H54 (cell line): ENCODE results near the gene EXOC4.

Experiments used
- DNase-seq: peaks from one replicate; pipeline ENCODE4 v3.0.0; 2011; ENCODE audit warnings: low spot score, mixed read lengths; ENCODE audit not compliant: insufficient read length
- FAIRE-seq: peaks from 3 replicates; lab custom pipeline; 2011; peaks lifted over from hg19 to GRCh38; lab: Jason Lieb, UNC
- POLR2A ChIP-seq: IDR thresholded peaks from 2 replicates; pipeline ENCODE4 v1.6.1; 2011; ENCODE audit warnings: low read depth, mild to moderate bottlenecking, low read length

Gene EXOC4

DNA sequence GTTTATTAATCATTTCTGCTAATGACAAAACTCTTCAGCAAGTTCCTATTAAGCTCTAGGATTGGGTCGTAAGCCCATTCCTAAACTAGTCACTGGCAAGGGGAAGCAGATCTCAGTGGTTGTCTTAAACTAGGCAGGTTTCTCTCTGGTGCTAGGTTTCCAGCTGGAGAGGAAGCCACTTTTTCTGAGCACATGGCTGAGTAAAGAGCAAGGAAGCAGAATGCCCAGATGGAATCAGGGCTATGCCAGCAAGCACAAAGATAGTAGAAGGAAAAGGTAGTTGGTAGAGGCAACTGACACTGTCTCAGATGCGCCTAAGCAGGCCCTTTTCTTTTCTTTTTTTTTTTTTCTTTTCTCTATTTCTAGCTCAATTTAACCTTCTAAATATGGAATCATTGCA is 224.9 kb downstream of the EXOC4 start:
- no peak for TF ChIP-seq POLR2A
- no peak for DNase-seq
- no peak for FAIRE-seq

DNA sequence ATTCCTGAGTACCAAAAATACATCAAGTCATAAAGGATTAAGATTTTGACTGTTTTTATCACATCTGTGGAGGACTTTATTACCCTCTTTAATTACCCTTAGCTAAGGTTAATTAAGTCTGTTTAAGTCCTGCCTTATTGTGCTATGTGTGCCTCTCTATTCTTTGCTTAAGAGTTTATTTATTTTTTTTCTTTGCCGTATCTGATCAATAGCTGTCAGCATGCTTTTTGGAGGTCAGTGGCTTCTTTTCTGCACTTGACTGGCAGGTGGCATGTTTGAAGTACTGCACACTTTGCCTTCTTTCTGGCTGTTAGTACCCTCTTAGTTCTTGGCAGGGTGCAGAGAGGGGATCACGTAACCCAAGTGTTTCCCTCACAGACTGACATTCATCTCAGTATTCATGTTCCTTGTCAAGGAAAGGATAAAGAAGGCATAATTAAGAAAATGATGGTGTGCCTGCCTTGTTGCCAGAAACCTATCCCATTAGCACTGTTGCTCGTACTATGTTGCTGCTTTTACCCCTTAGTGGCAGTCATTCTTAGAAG is 225.8 kb downstream of the EXOC4 start:
- no peak for TF ChIP-seq POLR2A
- no peak for FAIRE-seq
- no peak for DNase-seq

DNA sequence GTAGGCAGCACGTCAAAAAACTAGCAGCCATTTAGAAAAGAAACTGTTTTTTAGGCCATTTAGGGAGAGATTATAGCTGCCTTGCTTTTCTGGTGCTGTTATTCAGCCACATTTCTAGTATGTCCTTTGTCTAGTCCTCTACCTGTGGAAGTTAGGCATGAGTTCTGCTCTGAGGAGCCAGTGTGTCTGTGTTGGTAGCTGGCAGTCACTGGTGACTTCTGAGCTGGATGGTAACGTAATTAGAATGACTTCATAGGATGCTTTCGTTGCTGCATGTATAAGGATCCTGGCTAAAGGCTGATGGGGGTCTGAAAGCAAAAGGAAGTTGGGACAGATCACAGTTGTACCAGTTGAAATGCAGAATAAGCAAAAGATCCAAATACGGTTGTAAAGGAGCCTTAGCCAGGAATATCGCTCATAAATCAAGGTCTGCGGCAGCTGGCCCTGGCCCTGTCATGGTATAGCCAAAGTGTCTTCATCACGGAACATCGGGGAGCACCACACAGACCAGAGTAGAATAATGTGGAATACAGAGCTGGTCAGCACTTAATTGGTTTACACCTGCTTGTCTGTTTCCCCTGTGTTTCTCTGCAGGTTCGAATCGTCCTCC is 226.7 kb downstream of the EXOC4 start:
- DNase-seq (no peak), FAIRE-seq (no peak)
- no peak for TF ChIP-seq POLR2A

DNA sequence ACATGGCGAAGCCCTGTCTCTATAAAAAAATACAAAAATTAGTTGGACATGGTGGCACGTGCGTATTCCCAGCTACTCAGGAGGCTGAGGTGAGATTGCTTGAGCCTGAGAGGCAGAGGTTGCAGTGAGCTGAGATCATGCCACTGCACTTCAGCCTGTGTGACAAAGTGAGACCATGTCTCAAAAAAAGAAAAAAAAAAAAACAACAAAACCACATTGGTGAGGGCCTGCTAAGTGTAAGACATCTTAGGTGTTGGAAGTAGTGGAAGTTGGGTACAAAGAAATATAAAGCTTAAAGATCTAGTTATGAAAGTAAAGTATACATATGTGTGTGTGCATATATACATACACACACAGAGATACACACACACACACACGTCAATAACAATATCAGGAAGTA is 228.0 kb downstream of the EXOC4 start:
- FAIRE-seq (no peak), DNase-seq (no peak)
- no peak for TF ChIP-seq POLR2A

DNA sequence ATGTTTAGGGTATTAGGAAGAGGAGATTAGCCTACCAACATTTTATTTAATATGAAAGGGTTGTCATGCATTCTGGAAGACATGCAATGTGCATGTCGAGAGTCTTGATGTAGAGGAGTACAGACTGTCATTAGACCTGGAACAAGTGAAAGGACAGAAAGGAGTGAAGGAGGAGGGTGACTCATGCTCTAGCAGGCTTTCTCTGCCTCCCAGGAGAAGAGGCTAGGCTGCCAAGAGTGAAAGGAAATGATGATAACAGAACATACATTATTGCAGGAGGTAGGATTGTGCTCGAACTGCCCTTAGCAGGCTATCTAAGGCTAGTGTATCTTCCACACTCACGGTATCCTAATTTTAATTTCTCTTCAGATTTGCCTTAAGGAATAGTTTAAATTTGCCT is 228.8 kb downstream of the EXOC4 start:
- DNase-seq: peak; percentile 42
- TF ChIP-seq POLR2A: no peak
- FAIRE-seq: peak; percentile 96

DNA sequence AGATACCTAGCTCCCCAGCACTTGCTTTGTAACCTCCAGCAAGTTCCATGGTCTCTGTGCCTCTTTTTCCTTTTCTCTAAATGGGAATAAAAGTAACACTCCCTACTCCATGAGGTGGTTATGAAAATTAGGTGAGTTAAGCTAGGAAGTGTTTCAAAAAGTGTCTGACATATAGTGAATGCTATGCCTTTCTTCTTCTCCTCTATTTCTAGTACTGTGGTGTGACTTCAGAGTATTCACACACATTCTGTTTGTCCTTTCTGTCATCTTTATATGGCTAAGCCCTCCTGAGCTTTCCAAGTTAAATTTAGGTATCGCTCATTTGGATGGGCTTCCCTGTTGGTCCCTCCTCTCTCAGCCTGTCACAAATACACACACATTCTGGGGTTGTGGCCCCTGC is 229.7 kb downstream of the EXOC4 start:
- FAIRE-seq: no peak
- no peak for TF ChIP-seq POLR2A
- no peak for DNase-seq

DNA sequence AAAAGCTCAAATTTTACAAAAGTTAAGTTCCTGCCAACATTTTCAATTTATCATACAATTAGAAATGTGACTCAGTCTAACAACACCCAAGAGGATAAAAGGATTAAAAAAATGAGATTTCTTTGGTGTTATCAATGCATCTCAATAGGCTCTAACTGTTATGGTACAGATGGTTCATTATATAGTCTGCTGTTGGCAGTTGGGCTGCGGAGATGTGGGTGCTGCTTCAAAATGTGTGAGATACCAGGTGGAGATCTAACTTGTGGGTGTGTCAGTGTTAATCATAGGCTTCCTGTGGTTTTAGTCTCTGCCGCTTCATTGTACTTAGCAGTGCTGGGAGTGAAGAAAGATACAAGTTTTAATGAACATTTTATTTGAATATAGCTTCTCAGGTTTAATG is 231.2 kb downstream of the EXOC4 start:
- no peak for DNase-seq
- TF ChIP-seq POLR2A: no peak
- FAIRE-seq: peak; percentile 73

DNA sequence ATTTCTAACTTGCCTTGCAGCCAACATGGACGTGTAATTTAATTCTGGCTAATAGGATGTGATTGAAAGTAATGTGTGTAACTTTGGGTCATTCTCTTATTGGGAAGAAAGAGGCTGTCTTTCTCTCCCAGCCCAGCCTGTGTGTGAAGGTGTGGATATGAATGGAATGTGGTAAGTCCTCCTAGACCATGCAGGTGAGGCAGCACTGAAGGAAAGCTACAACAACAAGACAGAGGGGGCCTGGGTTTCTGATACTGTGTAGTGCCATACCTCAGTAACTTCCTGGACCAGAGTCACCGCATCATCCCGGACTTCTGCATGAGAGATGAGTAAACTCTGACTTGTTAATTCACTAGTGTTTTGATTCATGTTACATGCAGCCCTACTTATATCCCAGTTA is 237.0 kb downstream of the EXOC4 start:
- FAIRE-seq (no peak), DNase-seq (no peak)
- TF ChIP-seq POLR2A: no peak

DNA sequence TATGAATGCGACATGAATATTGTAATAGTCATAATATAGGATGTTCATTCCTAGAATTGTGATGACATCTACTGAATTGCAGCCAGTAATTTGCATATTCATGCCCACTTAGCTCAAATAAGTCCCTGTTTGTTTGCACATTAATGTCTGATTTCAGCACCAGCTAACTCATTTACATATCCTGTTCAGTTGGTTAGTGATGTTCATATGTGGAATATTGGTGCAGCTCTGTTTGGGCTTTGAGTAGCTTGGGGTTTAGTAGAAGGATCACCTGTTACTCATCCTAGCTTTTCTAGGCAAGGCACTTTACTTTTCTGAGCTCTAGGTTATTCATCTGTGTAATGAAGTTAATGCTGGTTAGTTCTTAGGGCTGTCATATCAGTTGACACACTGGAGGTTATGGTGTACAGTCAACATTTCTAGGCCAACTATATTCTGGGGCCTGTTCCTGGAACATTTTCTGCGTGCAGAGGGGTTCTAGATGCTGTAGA is 238.4 kb downstream of the EXOC4 start:
- DNase-seq (no peak), FAIRE-seq (no peak)
- TF ChIP-seq POLR2A: no peak

DNA sequence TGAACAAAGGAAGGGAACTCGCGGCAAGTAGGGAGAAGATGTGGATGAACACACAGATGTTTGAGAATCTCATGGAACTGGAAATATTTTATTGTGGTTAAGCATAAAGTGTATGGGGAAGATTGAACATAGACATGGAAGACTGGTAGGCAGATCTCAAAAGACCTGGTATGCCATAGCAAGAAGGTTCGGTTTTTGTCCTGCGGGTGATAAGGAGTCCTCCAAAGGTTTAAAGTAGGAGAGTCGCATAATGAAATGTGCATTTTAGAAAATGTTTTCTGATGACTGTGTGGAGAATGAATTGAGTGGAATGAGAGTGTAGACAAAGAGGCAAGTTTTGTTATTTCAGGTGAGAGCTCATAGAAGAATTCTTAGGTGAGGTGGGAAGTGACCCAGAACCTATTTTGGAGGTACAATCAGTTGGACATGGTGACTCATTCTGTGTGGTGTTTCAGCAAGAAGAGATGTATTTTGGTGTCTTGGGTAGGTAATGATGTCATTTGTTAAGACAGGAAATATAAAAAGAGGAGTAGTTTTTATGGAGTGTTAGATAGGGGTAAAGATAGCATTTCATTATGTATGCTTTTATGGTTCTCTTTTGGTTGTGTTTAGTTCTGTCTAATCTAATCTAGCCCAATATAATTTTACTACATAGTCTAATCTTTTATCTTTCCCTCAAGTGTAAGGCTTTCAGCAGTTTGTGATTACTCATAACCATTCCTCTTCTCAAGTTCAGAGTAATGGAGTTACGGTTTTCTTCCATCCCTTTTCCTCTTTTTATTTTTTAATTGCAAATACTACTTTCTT is 239.2 kb downstream of the EXOC4 start:
- FAIRE-seq (peak; percentile 58), DNase-seq (no peak)
- TF ChIP-seq POLR2A: no peak

DNA sequence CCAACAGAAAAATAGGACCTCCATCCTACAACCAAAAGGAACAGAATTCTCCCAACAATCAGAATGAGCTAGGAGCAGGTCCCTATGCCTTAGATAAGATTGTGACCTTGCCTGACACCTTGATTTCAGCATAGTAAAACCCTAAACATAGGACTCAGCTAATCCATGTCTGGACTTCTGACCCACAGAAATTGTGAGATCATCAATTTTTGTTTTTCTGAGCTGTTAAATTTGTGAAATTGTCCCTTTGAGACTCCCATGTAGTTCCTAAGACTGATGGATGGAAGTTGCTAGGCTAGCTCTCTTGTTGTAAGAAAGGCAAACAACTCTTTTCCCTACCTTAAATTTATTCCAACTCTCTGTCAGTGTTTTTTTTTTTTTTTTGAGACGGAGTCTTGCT is 244.2 kb downstream of the EXOC4 start:
- TF ChIP-seq POLR2A: no peak
- no peak for FAIRE-seq
- no peak for DNase-seq

DNA sequence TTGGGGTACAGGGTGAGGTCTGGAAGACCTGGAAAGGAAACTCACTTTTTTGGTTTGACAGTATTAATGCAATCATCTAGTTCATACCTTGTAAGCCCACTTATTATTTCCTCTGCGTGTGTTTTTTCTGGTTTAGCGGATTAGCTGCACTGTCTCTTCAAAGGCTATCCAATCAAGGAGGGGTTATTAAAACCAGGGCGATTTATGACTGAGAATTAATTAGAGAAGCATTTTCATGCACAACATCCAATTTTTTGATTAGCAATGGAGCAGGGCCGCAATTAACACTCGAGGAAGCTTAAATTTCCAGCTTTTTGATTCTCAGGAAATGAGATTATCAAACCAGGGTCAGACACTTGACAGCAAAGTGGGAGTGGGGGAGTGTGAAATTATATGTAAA is 248.9 kb downstream of the EXOC4 start:
- DNase-seq (no peak), FAIRE-seq (no peak)
- no peak for TF ChIP-seq POLR2A

DNA sequence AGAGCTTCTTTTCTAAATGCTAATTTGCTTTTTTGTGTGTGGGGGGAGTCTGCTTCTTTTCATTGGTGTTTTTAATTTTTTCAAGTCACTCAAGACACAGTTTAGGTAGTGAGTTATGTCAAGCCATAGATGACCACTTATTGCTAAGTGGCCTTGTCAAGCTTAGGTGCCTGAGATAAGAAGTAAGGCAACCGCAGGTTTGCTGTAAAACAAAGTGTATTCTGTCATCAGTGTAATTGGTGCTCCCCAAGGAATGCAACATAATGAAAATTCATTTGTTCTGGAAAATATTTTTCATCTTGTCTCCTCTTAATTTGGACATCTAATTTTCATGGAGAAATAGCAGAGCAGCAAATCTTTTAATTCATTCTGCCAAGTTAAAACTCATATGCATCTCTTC is 249.6 kb downstream of the EXOC4 start:
- FAIRE-seq (no peak), DNase-seq (no peak)
- no peak for TF ChIP-seq POLR2A

DNA sequence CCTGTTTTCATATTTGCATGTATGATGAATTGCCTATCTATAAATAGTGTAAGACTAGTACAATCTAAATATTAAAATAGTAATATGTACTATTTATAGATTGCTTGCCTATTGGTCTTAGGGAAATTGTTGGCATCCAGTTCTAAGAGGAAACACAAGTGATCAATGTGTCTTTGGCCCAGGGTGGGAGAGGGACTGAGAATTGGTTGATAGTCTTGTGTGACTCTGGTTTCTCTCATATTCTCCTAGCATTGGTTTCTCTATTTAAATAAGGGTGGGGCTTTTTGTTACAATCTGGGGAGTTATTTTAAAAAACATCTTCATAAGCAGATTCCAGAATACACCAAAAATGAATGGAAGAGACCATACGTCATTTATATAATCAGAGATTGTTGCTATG is 250.1 kb downstream of the EXOC4 start:
- DNase-seq (no peak), FAIRE-seq (no peak)
- no peak for TF ChIP-seq POLR2A
